ENCODE data around the gene SFMBT1. TPM values are rescaled to one million over a fixed set of nuclear protein-coding genes. Genes with fewer than 3 reads are reported as not detected.

SFMBT1 gene
- total and polyA plus RNA-seq, 2 experiments from 2014 or later = 8.5 to 18.1 TPM

- Histone ChIP-seq H3K4me3 (no peak overlapping the region), H3K4me1 (ENCODE audit: insufficient read depth) (no peaks in the 10 kb centered on the region), H3K4me2 (no peak overlapping the region), H2AFZ (no peak overlapping the region), H3K27me3 (no peaks in the 10 kb centered on the region), H4K20me1 (ENCODE audit: insufficient read depth, poor library complexity, severe bottlenecking) (no peaks in the 10 kb centered on the region), H3K9me2 (replicated peaks; ENCODE audit: insufficient read depth) (no peaks in the 10 kb centered on the region), H3K36me3 (replicated peaks; ENCODE audit: insufficient read depth, low read depth) (no peaks in the 10 kb centered on the region), H3K9me3 (ENCODE audit: low read depth) (no peaks in the 10 kb centered on the region), H3K79me2 (peaks cover 33% of the 10 kb centered on the region), H3K27ac (no peak overlapping the region)
- DNase-seq (ENCODE audit: low spot score) = no peak
- WGBS (ENCODE audit: low lambda C conversion rate, missing lambda C conversion rate) = 86% methylated on average over 3 of the region's 3 CpGs
- TF ChIP-seq EZH2phosphoT487 (IDR thresholded peaks at IDR 0.05; ENCODE audit: low read depth, severe bottlenecking, unreplicated experiment) = no peak
- TF ChIP-seq EZH2 (IDR thresholded peaks at IDR 0.05; ENCODE audit: borderline replicate concordance) = no peak
- TF ChIP-seq CTCF (IDR thresholded peaks at IDR 0.05; ENCODE audit: poor library complexity) = no peak
Measured at GRCh38 chr3:53011324-53011723, 34.5 kb downstream of the SFMBT1 start.

- Histone ChIP-seq H3K27ac (no peak overlapping the region), H3K27me3 (no peaks in the 10 kb centered on the region), H3K4me2 (no peak overlapping the region), H3K4me1 (ENCODE audit: insufficient read depth) (no peaks in the 10 kb centered on the region), H3K4me3 (no peak overlapping the region), H3K79me2 (peaks cover 32% of the 10 kb centered on the region), H4K20me1 (ENCODE audit: insufficient read depth, poor library complexity, severe bottlenecking) (no peaks in the 10 kb centered on the region), H3K9me2 (replicated peaks; ENCODE audit: insufficient read depth) (no peaks in the 10 kb centered on the region), H3K36me3 (replicated peaks; ENCODE audit: insufficient read depth, low read depth) (no peaks in the 10 kb centered on the region), H2AFZ (no peak overlapping the region), H3K9me3 (ENCODE audit: low read depth) (no peaks in the 10 kb centered on the region)
- 87% methylated on average over 2 of the region's 2 CpGs for WGBS (ENCODE audit: low lambda C conversion rate, missing lambda C conversion rate)
- TF ChIP-seq EZH2 (IDR thresholded peaks at IDR 0.05; ENCODE audit: borderline replicate concordance) (no peak), EZH2phosphoT487 (IDR thresholded peaks at IDR 0.05; ENCODE audit: low read depth, severe bottlenecking, unreplicated experiment) (no peak), CTCF (IDR thresholded peaks at IDR 0.05; ENCODE audit: poor library complexity) (no peak)
- no peak for DNase-seq (ENCODE audit: low spot score)
Measured at GRCh38 chr3:53009826-53010539, 35.9 kb downstream of the SFMBT1 start.

- H3K27me3 ChIP-seq = no peaks in the 10 kb centered on the region
- H2AFZ ChIP-seq = no peak overlapping the region
- H3K9me3 ChIP-seq (ENCODE audit: low read depth) = no peaks in the 10 kb centered on the region
- H4K20me1 ChIP-seq (ENCODE audit: insufficient read depth, poor library complexity, severe bottlenecking) = no peaks in the 10 kb centered on the region
- H3K79me2 ChIP-seq = peaks cover 26% of the 10 kb centered on the region
- H3K4me3 ChIP-seq = no peak overlapping the region
- H3K4me2 ChIP-seq = no peak overlapping the region
- H3K36me3 ChIP-seq (replicated peaks; ENCODE audit: insufficient read depth, low read depth) = no peaks in the 10 kb centered on the region
- no peak for TF ChIP-seq EZH2 (IDR thresholded peaks at IDR 0.05; ENCODE audit: borderline replicate concordance)
- TF ChIP-seq EZH2phosphoT487 (IDR thresholded peaks at IDR 0.05; ENCODE audit: low read depth, severe bottlenecking, unreplicated experiment) = no peak
- no peak for TF ChIP-seq CTCF (IDR thresholded peaks at IDR 0.05; ENCODE audit: poor library complexity)
- H3K4me1 ChIP-seq (ENCODE audit: insufficient read depth) = no peaks in the 10 kb centered on the region
- 96% methylated on average over 6 of the region's 6 CpGs for WGBS (ENCODE audit: low lambda C conversion rate, missing lambda C conversion rate)
- DNase-seq (ENCODE audit: low spot score) = no peak
- no peaks in the 10 kb centered on the region for H3K9me2 ChIP-seq (replicated peaks; ENCODE audit: insufficient read depth)
- H3K27ac ChIP-seq = no peak overlapping the region
Measured at GRCh38 chr3:53008932-53009331, 36.9 kb downstream of the SFMBT1 start.

Data from hepatocyte (in vitro differentiated cells).